Gastrocnemius medialis (tissue), 4 donors: ENCODE measurements around the gene GID8.

Source experiments
- CTCF ChIP-seq, 5 experiments: fragments of 450-650 bp in 3 of 5; fragments of 200-600 bp in 2 of 5; sonication (generic) in 2 of 5; IDR thresholded peaks in 4 of 5; conservative IDR thresholded peaks in 1 of 5; 1 replicate in 4 of 5; 2 replicates in 1 of 5; pipeline ENCODE4 v1.5.1; 2016 to 2019; ENCODE audit warnings: antibody characterized with exemption in 5 of 5, mild to moderate bottlenecking in 3 of 5, moderate library complexity in 3 of 5
- POLR2A ChIP-seq, 2 donors: fragments of 450-650 bp; IDR thresholded peaks; one replicate each; pipeline ENCODE4 v1.6.1; 2017; ENCODE audit warnings: antibody characterized with exemption in 2 of 2, mild to moderate bottlenecking in 2 of 2, moderate library complexity in 2 of 2

GRCh38 chr20:62923669-62924441, 14.1 kb upstream of the GID8 start:
- no peak for TF ChIP-seq CTCF (IDR thresholded peaks at IDR 0.05 in 4 of 5, conservative IDR thresholded peaks at IDR 0.05 in 1 of 5)
- no peak for TF ChIP-seq POLR2A (IDR thresholded peaks at IDR 0.05)
